CD1c-positive myeloid dendritic cell (primary cell): ENCODE results near the gene PRR5L.
A peak's percentile ranks its signal among the peaks of the same experiment; 100 is the strongest.
"Not testable (repeated sequence)": the region's sequence is repeated elsewhere in the genome, so short reads cannot be mapped to it uniquely, and the experiment has no call there.

ENCODE experiments used
- DNase-seq: peaks from one replicate; pipeline ENCODE4 v3.0.0-alpha.2; 2016; ENCODE audit errors: extremely low spot score

The PRR5L gene

DNA sequence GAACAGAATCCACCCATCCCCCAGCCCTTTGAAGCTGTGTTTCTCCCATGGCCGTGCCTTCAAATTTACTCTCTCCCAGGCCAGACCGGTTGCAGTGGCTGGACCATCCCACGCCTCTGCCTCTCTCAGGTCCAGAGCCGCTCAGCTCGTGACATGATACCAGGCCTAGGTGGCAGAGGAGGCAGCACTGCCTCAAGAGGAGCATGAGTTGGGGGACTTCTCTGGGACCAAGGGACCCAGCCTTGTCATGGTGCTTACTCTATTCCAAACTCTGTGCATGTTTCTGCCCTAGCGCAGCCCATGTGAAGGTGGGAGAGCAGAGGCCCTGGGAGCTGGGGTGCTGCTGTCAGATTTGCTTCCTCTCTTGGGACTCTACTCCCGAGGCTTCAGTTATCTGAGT lies 163.0 kb downstream of the PRR5L start:
- DNase-seq: no peak

GRCh38 chr11:36460220-36460619 lies 164.1 kb downstream of the PRR5L start:
- DNase-seq: no peak

GRCh38 chr11:36462321-36462720 lies 166.2 kb downstream of the PRR5L start:
- no peak for DNase-seq

DNA sequence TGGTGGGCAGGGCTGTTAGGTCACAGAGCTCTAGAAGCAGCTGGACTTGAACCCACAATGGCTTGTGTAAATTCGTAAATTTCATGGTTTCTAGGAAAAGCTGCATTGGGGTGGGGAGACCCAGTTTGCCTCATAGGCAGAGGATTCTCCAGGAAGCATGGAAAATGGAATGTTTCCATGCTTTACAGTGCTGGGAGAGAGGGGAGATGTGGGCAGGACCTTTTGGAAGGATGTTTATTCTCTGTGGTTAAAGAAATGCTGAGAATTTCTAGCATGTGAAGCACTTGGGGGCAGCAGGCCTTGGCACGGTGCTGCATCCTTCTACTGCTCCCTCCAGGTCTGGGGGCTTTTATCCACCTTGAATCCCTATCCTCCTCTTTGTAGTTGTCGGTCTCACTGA lies 167.7 kb downstream of the PRR5L start:
- DNase-seq: no peak

- no peak for DNase-seq
These were observed 168.6 kb downstream of the PRR5L start for GRCh38 chr11:36464720-36465119.

DNA sequence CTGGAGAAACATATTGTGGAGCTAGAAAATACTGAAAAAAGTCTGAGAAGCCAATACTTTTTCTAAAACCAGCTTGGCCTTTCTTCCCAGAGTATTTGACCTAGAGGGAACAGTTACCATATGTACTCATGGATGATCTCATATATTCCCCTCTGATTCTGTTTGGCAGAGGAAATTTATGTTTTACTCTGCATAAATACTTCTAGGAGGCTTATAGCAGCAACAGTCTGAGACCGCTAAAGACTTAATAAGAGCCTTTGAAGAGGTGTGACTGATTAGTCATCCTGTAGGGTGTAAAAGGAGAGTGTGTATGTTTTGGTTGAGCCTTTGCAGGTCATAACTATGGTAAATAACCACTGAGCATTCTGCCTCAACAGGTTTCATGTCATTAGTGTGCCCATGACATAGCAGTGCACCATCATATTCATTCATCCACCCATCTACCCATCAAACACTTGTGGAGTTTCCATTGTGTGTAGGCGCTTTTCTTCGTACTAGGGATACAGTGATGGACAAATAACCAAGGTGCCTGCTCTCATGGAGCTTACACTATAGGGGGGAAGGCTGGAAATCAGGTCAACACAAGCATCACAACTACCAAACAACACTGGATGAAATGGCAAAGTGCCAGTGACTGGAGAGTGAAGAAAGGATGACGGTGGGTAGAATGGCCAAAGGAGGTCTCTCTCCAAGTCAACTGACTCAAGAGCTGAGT lies 169.5 kb downstream of the PRR5L start:
- no peak for DNase-seq

GRCh38 chr11:36467012-36467411 lies 170.9 kb downstream of the PRR5L start:
- peak; percentile 41 for DNase-seq

GRCh38 chr11:36467916-36468315 lies 171.8 kb downstream of the PRR5L start:
- DNase-seq: no peak

- DNase-seq: no peak
These were observed 173.0 kb downstream of the PRR5L start for GRCh38 chr11:36469063-36469462.

GRCh38 chr11:36469881-36470802 lies 174.1 kb downstream of the PRR5L start:
- no peak for DNase-seq

- DNase-seq: no peak
These were observed 175.5 kb downstream of the PRR5L start for GRCh38 chr11:36471577-36471976.

- no peak for DNase-seq
These were observed 179.1 kb downstream of the PRR5L start for GRCh38 chr11:36475192-36475591.

DNA sequence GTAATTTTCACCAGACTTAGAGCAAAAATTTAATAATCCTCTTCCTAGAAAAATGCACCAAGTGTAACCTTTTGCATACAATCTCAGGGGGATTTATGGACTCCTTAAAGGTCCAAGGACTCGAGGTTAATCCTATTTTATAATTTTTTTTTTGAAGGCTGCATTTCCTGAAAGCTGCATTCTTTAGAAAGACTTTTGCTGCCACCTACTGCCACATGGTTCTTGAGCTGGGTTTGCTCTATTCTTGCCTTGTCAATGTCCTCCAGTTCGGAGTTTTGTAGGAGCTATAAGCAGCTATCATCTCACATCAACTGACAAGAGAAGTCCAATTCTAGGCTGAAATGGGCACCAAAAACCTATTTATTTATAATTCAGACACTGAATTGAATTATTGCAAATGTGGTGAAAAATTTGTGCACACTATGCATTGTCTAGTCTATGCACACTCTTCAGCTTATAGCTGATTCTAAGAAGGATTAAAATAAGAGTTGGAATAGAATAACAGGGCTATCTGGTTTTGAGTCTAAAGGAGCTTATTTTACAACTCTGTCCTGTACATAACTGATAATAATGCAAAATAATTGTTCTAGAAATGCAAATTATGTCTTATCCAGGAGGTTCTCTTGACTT lies 182.7 kb downstream of the PRR5L start:
- peak; percentile 64 for DNase-seq

GRCh38 chr11:36480833-36481232 lies 184.7 kb downstream of the PRR5L start:
- no peak for DNase-seq

- DNase-seq: not testable (repeated sequence)
These were observed 187.0 kb downstream of the PRR5L start for GRCh38 chr11:36483042-36483441.

DNA sequence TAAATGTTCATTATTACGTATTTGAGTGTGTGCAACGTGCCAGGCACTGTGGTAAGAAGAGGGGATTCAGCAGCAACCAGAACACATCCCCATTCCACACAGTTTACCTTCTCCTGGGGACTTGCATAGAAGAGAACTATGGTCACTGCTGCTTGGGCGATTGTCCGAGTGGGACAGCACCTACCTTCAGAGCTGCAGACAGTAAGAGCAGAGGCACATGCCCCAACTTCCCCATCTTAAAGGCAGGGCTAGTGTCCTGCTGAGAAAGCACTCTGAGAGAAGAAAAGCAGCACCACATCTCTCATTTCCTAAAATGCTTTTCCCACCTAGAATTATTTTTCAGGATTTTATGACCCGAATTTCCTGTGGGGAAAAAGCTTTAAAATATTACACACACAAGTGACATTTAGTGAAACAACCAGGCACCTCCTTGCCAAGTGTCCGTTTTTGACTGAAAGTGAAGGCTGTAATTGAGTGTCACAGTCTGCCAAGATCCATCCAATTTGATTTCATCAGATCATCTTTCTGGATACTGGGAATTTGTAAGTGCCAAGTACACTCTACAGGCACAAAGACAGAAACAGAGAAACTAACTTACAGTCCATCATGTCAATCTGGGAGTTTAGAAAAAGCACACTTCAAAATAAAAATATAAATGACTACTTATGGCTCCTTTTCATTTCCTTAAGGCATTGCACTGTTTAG lies 189.4 kb downstream of the PRR5L start:
- DNase-seq: peak; percentile 18

GRCh38 chr11:36487619-36488018 lies 191.5 kb downstream of the PRR5L start:
- peak; percentile 22 for DNase-seq

GRCh38 chr11:36488096-36488495 lies 192.0 kb downstream of the PRR5L start:
- DNase-seq: no peak

DNA sequence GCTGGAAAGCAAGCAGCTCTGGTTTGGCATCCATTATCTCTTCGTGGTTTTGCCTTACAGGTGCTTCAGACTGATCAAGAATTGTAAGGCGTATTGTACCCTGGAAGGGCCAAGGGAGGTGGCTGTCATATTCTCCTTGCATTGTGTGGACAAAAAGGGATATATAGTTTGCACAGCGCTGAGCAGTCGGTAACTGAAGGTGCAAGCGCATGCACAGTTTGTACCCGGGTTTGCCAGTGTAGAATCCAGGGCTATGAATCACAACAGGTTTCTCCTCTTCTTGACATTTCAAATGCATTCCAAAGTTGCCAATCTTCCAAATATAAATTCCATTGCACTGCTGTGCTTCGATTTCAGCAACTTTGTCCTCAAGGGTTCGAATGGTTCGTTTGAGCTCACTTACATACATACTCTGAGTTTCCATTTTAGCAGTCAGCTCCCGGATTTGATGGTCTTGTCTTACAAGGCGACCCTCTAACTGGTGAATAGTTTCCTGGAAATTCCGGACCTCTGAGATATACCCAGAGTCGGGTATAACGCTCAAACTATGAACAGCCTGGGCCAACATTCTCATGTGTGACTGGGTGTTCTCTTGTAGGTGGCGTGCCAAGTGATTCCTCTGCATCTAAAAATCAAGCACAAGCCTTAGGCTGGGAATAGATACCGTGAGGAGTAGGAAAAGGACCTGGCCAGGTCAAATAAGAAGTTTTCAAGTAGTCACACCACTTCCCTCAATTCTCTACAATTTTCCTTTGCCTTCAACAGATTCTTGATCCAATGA lies 194.1 kb downstream of the PRR5L start:
- no peak for DNase-seq

DNA sequence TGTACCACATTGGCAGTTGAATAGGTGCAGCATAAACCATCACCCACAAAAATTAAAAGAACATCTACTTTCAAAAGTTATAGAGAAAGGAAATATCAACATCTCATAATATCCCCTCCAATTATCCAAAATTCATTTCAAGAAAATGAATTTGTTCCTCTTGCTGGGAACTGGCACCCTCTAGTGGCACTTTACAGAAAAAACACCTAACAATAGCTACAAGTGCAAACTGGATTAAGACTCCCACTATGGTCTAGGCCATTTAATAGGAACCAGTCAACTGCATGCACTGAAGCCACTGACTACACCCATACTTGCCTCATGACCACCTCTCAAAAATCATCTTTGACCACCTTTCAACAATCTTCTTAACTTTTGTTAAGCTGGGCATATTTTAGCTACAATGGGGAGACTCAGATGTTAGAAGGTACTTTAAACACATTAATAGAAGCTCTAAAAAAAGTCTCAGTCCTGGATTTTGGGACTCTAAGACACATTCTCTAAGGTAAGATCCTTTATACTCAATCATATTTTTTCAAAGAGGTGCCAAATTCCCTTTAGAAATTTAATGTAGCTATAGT lies 196.7 kb downstream of the PRR5L start:
- peak; percentile 68 for DNase-seq

DNA sequence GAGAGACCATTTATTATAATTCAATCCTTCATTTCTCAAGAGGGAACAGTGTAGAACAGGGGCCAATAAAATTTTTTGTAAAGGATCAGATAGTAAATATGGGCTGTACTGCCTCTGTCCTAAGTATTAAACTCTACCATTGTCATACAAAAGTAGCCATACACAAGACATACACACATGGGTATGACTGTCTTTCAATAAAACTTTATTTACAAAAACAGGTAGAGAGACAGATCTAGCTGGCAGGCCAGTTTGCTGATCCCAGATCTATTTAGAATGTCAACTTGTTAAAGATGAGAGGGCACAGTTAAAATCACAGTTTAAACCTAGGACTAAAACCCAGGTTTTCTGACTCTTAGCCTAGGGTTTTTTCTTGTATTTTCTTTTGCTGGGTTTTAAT lies 197.2 kb downstream of the PRR5L start:
- DNase-seq: no peak
